ENCODE results near the gene MAFG. TPM values are rescaled to one million over a fixed set of nuclear protein-coding genes. Genes with fewer than 3 reads are reported as not detected.

Gene MAFG
- total and polyA plus RNA-seq, 2 of the 13 experiments (the other 11 are each of a cell fraction or from before 2014, with no cell fraction given): 14.5 to 20.0 TPM

GRCh38 chr17:81927653-81928543 lies at the start of gene MAFG (continued):
- TF ChIP-seq MXD1 (CRISPR knock-in tag; IDR thresholded peaks at IDR 0.05): peak; percentile 84
- TF ChIP-seq ZNF17 (CRISPR knock-in tag; IDR thresholded peaks at IDR 0.05): no peak
- TF ChIP-seq ERF (CRISPR knock-in tag; IDR thresholded peaks at IDR 0.05): peak; percentile 56
- TF ChIP-seq TBX3 (IDR thresholded peaks at IDR 0.05; ENCODE audit: borderline replicate concordance): no peak
- peak; percentile 67; the same call in 1 of the 2 replicates for TF ChIP-seq ZFP37 (CRISPR knock-in tag; IDR thresholded peaks at IDR 0.05; ENCODE audit: borderline replicate concordance)
- TF ChIP-seq ZNF30 (CRISPR knock-in tag; IDR thresholded peaks at IDR 0.05): no peak
- peak; percentile 94 for TF ChIP-seq ZNF788 (CRISPR knock-in tag; IDR thresholded peaks at IDR 0.05; ENCODE audit: borderline replicate concordance)
- no peak for TF ChIP-seq ZNF251 (CRISPR knock-in tag; IDR thresholded peaks at IDR 0.05)
- TF ChIP-seq EP300 (IDR thresholded peaks at IDR 0.05; ENCODE audit: low read depth in 2 of 2, low read length in 2 of 2): 0 out of 4 replicates have a peak, but pooled peaks of 1 of the 2 experiments have one; percentile 11
- 0 out of 2 replicates have a peak, but pooled peaks have one; percentile 37 for TF ChIP-seq EP300 (CRISPR knock-in tag; IDR thresholded peaks at IDR 0.05; ENCODE audit: borderline replicate concordance)
- TF ChIP-seq FOSL2 (CRISPR knock-in tag; IDR thresholded peaks at IDR 0.05): 0 out of 2 replicates have a peak, but pooled peaks have one; percentile 16
- TF ChIP-seq KLF6 (CRISPR knock-in tag; IDR thresholded peaks at IDR 0.05): no peak; the same call in 1 of the 2 replicates
- TF ChIP-seq ZNF441 (CRISPR knock-in tag; IDR thresholded peaks at IDR 0.05; ENCODE audit: borderline replicate concordance): no peak; the same call in 1 of the 2 replicates
- no peak; the same call in 1 of the 2 replicates for TF ChIP-seq ATF6 (CRISPR knock-in tag; conservative IDR thresholded peaks at IDR 0.05)
- TF ChIP-seq CEBPG (CRISPR knock-in tag; IDR thresholded peaks at IDR 0.05): 0 out of 2 replicates have a peak, but pooled peaks have one; percentile 4
- peak; percentile 86; the same call in 1 of the 2 replicates for TF ChIP-seq ZNF772 (CRISPR knock-in tag; IDR thresholded peaks at IDR 0.05)
- peak; percentile 35 for TF ChIP-seq ZMYM2 (CRISPR knock-in tag; IDR thresholded peaks at IDR 0.05)
- TF ChIP-seq ONECUT2 (CRISPR knock-in tag; IDR thresholded peaks at IDR 0.05): 0 out of 2 replicates have a peak, but pooled peaks have one; percentile 13
- no peak; the same call in 1 of the 2 replicates for TF ChIP-seq THRA (CRISPR knock-in tag; IDR thresholded peaks at IDR 0.05; ENCODE audit: borderline replicate concordance)
- TF ChIP-seq GPBP1L1 (CRISPR knock-in tag; IDR thresholded peaks at IDR 0.05): no peak
- TF ChIP-seq ZNF543 (CRISPR knock-in tag; IDR thresholded peaks at IDR 0.05): no peak
- TF ChIP-seq SNAPC5 (CRISPR knock-in tag; IDR thresholded peaks at IDR 0.05; ENCODE audit: borderline replicate concordance): no peak; the same call in 1 of the 2 replicates
- no peak for TF ChIP-seq MATR3 (CRISPR knock-in tag; IDR thresholded peaks at IDR 0.05)
- TF ChIP-seq ZNF850 (CRISPR knock-in tag; conservative IDR thresholded peaks at IDR 0.05): no peak
- no peak for TF ChIP-seq ZNF749 (CRISPR knock-in tag; IDR thresholded peaks at IDR 0.05; ENCODE audit: borderline replicate concordance)

Measured in HepG2 (cell line).